Measurements from ENCODE around the gene B3GNT5.

DNA sequence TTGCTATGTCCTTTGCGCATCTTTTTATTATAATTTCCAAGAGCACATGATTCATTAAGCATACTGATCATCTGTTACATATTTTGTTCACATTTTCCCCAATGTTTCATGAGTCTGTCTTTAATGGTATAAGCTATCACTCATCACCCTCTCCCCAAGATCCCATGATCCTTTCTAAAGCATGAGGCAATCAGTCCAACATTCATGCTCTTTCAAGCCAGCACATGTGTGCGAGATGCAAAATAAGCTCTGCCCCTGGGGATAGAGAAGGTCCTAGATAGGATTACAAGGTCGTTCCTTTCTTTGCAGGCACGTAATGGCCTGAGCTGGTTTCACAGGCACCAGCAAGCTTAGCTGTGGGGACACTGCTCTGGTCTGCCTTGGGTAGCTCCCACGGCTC lies 32.2 kb upstream of the B3GNT5 start:
- TF ChIP-seq, protein P1, sequence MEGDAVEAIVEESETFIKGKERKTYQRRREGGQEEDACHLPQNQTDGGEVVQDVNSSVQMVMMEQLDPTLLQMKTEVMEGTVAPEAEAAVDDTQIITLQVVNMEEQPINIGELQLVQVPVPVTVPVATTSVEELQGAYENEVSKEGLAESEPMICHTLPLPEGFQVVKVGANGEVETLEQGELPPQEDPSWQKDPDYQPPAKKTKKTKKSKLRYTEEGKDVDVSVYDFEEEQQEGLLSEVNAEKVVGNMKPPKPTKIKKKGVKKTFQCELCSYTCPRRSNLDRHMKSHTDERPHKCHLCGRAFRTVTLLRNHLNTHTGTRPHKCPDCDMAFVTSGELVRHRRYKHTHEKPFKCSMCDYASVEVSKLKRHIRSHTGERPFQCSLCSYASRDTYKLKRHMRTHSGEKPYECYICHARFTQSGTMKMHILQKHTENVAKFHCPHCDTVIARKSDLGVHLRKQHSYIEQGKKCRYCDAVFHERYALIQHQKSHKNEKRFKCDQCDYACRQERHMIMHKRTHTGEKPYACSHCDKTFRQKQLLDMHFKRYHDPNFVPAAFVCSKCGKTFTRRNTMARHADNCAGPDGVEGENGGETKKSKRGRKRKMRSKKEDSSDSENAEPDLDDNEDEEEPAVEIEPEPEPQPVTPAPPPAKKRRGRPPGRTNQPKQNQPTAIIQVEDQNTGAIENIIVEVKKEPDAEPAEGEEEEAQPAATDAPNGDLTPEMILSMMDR (IDR thresholded peaks at IDR 0.05), result no peak
- no peak for TF ChIP-seq POLR2AphosphoS5 (IDR thresholded peaks at IDR 0.05)

All from breast epithelium (tissue), 3 donors.